ENCODE data around the gene DHRSX.

GRCh38 chrX:2441466-2441865, 59.3 kb downstream of the DHRSX start:
- TF ChIP-seq EZH2 (IDR thresholded peaks at IDR 0.05; ENCODE audit: insufficient read depth, poor library complexity, severe bottlenecking): no peak
- no peak for TF ChIP-seq EZH2phosphoT487 (IDR thresholded peaks at IDR 0.05; ENCODE audit: insufficient read depth, low read depth)

Measured in GM23248 (cell line).